RKO (cell line): ENCODE measurements around the gene CERS1.

Experiments used
- DNase-seq: peaks from one replicate; pipeline ENCODE4 v3.0.0-alpha.2; 2016; ENCODE audit warnings: low spot score

CERS1 gene

GRCh38 chr19:18895824-18896341, at the start of gene CERS1:
Gene CERS1 (minus strand): TSS chr19:18896158. CDS start chr19:18896072, 86 bp downstream.
- DNase-seq = no peak

GRCh38 chr19:18945297-18945696, 49.3 kb upstream of the CERS1 start:
- DNase-seq = no peak

- no peak for DNase-seq
Measured at GRCh38 chr19:18943465-18943864, 47.5 kb upstream of the CERS1 start.

- no peak for DNase-seq
Measured at GRCh38 chr19:18942692-18943091, 46.7 kb upstream of the CERS1 start.

GRCh38 chr19:18941628-18942354, 45.8 kb upstream of the CERS1 start:
- DNase-seq = no peak

GRCh38 chr19:18940769-18941627, 45.0 kb upstream of the CERS1 start, which contains the start of gene HOMER3:
Gene HOMER3 (minus strand): TSS chr19:18941217. CDS start chr19:18938982, 2,235 bp downstream.
- DNase-seq = peak; percentile 63

- peak; percentile 83 for DNase-seq
Measured at GRCh38 chr19:18939922-18940768, 44.2 kb upstream of the CERS1 start.

- DNase-seq = no peak
Measured at GRCh38 chr19:18939163-18939562, 43.2 kb upstream of the CERS1 start.

GRCh38 chr19:18933297-18933696, 37.3 kb upstream of the CERS1 start:
- no peak for DNase-seq

- DNase-seq = peak; percentile 20
Measured at GRCh38 chr19:18932216-18932841, 36.4 kb upstream of the CERS1 start.

GRCh38 chr19:18931316-18932162, 35.6 kb upstream of the CERS1 start:
- no peak for DNase-seq

GRCh38 chr19:18929311-18929710, 33.4 kb upstream of the CERS1 start:
- no peak for DNase-seq

GRCh38 chr19:18928018-18928805, 32.3 kb upstream of the CERS1 start:
- no peak for DNase-seq

- no peak for DNase-seq
Measured at GRCh38 chr19:18924684-18925213, 28.8 kb upstream of the CERS1 start.

- DNase-seq = no peak
Measured at GRCh38 chr19:18922228-18922985, 26.4 kb upstream of the CERS1 start.

- no peak for DNase-seq
Measured at GRCh38 chr19:18921593-18921992, 25.6 kb upstream of the CERS1 start.

- no peak for DNase-seq
Measured at GRCh38 chr19:18920400-18920799, 24.4 kb upstream of the CERS1 start.

GRCh38 chr19:18919900-18920214, 23.9 kb upstream of the CERS1 start:
- DNase-seq = peak; percentile 49
